ENCODE measurements around the gene APBA3.
A peak's percentile ranks its signal among the peaks of the same experiment; 100 is the strongest.

The APBA3 gene

DNA sequence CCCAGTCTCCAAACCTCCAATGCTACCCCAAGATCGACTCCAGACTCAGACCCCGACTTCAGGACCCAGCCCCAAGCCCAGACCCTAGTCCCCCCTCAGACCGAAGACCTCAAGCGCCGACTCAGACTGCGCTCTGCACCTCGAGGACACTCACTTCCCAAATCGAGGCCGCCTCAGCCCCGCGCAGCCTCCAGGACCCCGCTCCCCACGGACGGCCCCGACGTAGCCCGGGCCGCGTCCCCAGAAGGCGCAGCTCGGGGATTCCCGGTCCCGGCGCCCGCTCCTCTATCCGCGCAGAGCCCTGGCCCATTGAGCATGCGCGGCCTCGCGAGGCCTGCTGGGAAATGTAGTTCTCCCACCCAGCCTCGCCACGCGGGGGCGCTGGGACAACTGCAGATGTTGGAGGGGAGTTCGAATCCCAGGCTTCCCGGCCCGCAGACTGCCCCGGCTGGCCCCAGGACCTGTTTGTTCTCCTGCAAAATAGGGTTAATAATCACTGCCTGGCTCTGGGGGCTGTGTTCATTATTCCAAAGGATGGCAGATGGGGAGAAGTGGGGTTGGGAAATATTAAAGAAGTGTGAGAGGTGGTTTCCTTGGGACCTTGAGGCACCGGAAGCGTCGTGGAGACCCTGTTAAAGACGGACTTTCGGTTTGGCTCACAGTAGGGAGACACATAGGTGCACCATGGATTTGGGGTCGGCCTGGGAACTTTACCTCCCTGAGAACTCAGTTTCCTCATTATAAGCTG, at the start of gene APBA3:
TSS of gene APBA3 (minus strand) at position 311 of the 748 bp plus-strand sequence. CDS start 1,428 bp downstream, outside the sequence.
- peak; percentile 81 for DNase-seq (ENCODE audit: low read depth)

- no peak for DNase-seq (ENCODE audit: low read depth)
Observed at GRCh38 chr19:3810708-3811355, 49.3 kb upstream of the APBA3 start.

GRCh38 chr19:3809881-3810707, 48.6 kb upstream of the APBA3 start:
- no peak for DNase-seq (ENCODE audit: low read depth)

- DNase-seq (ENCODE audit: low read depth): no peak
Observed at GRCh38 chr19:3808420-3809143, 47.1 kb upstream of the APBA3 start.

GRCh38 chr19:3807574-3808354, 46.3 kb upstream of the APBA3 start:
- no peak for DNase-seq (ENCODE audit: low read depth)

- no peak for DNase-seq (ENCODE audit: low read depth)
Observed at GRCh38 chr19:3807131-3807480, 45.6 kb upstream of the APBA3 start.

DNA sequence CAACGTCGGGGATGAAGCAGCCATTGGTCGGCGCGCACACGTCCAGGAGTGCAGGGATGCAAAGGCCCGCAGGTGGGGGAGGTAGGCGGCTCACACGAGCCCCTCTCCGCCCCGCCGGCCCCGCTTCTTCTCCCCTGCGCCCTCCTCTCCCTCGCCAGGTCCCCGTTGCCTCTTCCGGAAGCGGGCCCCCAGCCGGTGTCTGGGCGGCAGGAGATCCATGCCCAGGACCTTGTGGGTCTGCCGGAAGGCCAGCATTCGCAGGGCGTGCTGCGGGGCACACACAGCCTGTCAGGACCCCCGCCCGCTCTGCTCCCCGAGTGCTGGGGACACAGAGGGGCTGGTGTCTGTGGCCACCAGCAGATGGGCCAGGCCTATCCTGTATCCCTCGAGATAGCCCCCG, 44.4 kb upstream of the APBA3 start:
- DNase-seq (ENCODE audit: low read depth): no peak

- no peak for DNase-seq (ENCODE audit: low read depth)
Observed at GRCh38 chr19:3804429-3804828, 42.9 kb upstream of the APBA3 start.

DNA sequence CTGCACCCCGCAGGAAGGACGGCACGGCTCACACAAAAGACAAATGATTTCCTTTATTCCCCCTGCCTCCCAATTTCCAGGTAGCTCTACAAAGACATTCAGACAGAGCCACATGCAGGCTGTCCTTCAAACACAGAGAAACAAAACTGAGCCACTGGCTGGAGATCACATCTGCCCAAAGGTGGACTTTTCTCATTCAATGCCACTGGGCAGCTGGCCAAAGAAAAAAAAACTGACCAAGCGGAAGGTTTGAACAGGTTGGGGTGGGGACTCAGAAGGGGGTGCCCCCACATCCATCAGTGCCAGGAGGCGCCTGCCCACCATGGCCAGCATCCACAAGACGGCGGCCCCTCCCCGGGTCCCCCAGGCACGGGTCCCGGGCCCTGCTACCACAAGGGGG, 42.5 kb upstream of the APBA3 start:
- no peak for DNase-seq (ENCODE audit: low read depth)

DNA sequence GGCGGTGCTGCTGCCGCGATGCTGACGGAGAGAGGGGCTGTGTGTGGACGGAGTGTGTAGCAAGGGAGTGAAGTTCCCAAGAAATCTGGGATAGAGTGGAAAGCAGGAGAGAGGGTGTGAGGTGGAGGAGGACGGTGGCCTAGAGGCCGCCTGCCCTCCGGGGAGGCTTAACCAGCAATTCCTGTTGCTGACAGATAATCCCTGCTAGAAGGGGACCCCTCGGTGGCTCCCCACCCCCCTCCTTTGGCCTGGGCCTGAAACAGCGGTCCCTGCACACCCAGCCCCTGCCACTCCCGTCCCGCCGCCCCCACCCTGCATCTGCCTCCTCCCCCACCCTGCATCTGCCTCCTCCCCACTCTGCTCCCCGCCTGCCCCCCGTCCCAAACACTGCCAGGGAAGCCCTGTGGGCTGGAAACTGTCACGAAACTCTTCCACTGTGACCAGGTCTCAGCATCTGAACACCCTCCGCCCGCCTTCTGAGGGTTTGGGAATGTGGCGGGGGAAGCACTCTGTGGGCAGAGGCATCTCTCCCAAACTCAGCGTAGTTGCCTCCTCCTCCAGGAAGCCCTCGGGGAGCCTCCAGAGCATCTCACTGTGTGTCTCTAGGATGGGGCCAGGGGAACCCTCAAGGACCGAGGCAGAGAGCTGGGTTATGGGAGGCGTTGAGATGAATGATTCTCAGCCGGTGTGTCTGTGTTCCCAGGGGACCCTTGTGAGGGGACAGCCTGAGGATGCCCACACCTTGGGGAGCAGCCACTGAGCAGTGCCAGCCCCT, 41.8 kb upstream of the APBA3 start:
- DNase-seq (ENCODE audit: low read depth): no peak

- DNase-seq (ENCODE audit: low read depth): no peak
Observed at GRCh38 chr19:3801412-3802096, 40.1 kb upstream of the APBA3 start.

GRCh38 chr19:3800996-3801395, 39.5 kb upstream of the APBA3 start:
- DNase-seq (ENCODE audit: low read depth): no peak

DNA sequence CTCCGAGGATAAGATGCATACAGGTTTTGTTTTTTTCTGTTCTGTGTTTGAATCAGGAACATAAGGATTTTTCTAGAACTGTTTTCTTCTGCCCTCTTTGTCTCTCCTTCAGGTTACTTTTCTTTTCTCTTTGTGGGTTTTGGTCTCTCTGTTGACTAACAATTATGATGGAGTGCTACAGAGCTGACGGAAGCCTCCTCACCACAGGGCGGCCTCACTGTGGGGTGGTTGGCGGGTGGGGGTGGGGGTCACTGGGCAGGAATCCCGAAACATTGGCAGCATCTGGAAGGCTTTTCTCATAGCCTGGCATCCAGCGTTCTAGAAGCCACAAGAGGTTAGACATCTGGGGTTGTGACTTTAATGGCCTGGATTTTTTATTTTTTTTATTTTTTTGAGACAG, 36.6 kb upstream of the APBA3 start:
- DNase-seq (ENCODE audit: low read depth): no peak

DNA sequence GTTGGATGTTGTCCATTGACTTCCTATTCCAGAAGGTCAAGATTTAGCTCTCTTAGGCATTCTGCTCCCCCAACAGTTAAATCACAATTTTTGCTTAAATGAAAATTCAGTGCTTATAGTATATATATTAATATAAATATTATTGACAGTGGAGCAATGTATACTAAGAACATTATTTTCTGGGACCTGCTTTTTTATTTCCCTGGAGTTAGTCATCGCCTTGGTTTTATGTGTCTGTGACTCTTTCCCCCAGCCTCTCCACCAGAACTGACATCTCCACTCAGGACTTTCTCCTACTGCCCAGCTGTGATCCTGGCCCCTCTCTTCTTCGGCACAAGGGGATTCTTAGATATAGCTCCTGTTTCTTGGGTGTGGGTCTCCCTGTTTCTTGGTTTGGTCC, 34.9 kb upstream of the APBA3 start:
- DNase-seq (ENCODE audit: low read depth): no peak

DNA sequence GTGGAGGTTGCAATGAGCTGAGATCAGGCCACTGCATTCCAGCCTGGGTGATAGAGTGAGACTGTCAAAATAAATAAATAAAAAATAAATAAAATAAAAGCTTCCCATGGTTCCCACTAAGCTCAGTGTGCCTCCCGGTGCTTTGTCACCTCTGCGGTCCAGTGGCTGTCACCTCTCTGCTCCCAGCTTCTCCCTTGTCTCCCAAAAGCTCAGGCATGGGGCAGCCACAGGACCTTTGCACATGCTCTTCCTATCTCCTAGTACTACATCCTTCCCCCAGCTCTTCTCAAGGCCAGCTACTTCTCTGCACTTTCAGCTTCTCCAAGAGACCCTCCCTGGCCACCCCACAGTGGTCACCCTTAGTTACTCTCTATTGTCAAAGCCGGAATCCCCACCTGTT, 32.3 kb upstream of the APBA3 start:
- no peak for DNase-seq (ENCODE audit: low read depth)

DNA sequence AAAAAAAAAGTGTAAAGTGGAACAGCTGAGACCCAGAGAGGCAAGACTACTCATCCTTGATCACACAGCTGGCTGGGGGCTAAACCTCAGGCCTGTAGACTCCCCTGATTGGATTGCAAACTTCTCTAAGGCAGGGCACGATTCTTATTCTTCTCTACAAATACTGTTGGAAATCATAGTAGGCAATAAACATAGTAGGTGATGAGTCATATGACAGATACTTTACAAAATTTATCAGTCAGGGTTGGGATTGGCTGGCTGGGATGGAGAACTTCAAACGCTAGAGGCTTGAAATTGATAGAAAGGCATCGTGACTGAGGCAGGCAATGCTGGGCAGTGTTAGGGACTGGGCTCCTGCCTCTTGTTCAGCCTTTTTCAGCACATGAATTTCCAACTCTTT, 30.6 kb upstream of the APBA3 start:
- no peak for DNase-seq (ENCODE audit: low read depth)

DNA sequence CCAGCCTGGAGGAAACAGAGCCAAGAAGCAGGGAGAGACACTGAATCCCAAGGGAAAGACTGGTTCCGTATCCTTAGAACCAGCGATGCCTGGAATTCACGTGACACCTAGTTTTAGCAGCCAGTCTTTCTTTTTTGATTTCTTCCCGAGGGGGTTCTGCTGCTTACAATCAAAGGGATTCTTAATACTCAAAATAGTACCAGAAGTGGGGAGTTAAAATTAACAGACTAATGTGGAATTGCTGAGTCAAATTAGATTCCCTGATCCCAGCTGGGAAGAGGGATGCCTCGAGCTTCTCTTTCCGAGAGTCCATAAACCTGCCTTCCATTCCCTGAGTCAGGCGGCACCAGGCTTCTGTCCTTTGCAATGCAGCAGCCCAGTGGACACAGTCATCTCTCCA, 29.4 kb upstream of the APBA3 start:
- DNase-seq (ENCODE audit: low read depth): no peak

DNA sequence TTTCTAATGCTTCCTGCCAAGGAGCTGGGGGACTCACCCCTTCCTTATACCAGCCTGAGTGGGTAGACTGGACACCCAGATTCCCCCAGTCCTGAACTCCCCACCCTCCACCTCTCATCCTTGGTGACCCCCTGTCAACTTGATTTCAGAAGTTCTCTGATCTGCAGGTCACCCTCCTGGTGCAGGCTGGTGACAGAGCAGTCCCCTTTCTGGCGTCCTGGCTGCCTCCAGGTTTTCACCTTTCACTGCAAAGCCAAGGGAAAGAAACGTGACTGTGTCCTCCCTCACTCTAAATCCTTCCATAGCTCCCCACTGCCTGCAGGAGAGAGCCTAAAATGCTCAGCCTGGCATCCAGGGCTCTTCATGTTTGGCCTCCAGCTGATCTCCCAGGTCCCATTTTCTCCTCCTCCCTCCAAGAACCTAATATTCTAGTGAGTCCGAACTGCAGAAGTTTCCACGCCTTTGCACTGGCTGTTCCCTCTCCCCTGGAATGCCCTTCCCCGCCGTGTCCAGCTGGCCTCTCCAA, 28.8 kb upstream of the APBA3 start:
- no peak for DNase-seq (ENCODE audit: low read depth)

- no peak for DNase-seq (ENCODE audit: low read depth)
Observed at GRCh38 chr19:3788996-3789778, 27.7 kb upstream of the APBA3 start.

Measured in fibroblast of the conjunctiva (primary cell).